Measurements from ENCODE around the gene CRIP2.

DNA sequence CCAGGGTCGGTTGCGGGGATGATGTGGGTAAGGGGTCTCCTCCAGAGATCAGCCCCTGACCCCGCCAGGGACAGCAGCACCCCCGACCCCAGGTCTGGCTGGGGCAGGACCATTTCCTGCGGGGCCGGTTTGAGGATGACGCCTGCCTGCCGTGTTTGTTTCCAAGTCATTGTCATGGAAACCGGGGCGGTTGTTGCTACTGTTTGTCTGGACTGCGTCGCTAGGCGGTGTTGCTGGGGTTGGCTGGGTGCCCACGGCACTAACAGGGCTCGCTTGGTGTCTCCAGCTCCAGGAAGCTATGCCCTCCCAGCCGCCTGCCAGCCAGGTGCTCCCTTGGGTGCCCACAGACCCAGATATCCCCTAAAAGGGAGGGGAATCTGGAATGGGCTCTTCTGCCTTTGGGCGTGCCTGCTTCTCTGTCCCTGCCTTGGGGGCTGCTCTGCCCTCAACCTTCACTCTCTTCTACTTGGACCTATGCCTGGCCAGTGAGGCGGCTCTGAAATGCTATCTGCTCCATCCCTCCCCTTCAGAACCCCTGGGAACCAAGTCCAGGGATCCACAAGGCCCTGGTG, 7.4 kb downstream of the CRIP2 start:
- TF ChIP-seq, protein P1, sequence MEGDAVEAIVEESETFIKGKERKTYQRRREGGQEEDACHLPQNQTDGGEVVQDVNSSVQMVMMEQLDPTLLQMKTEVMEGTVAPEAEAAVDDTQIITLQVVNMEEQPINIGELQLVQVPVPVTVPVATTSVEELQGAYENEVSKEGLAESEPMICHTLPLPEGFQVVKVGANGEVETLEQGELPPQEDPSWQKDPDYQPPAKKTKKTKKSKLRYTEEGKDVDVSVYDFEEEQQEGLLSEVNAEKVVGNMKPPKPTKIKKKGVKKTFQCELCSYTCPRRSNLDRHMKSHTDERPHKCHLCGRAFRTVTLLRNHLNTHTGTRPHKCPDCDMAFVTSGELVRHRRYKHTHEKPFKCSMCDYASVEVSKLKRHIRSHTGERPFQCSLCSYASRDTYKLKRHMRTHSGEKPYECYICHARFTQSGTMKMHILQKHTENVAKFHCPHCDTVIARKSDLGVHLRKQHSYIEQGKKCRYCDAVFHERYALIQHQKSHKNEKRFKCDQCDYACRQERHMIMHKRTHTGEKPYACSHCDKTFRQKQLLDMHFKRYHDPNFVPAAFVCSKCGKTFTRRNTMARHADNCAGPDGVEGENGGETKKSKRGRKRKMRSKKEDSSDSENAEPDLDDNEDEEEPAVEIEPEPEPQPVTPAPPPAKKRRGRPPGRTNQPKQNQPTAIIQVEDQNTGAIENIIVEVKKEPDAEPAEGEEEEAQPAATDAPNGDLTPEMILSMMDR (IDR thresholded peaks at IDR 0.05; ENCODE audit: poor library complexity, severe bottlenecking) = peak; percentile 35
- TF ChIP-seq POLR2AphosphoS5 (IDR thresholded peaks at IDR 0.05) (peak; percentile 51), EZH2 (IDR thresholded peaks at IDR 0.05; ENCODE audit: borderline replicate concordance, insufficient read depth, low read length, poor library complexity, severe bottlenecking) (no peak), EP300 (conservative IDR thresholded peaks at IDR 0.05; ENCODE audit: poor library complexity, severe bottlenecking) (peak; percentile 77), TAF1 (IDR thresholded peaks at IDR 0.05; ENCODE audit: low read depth) (no peak), RAD21 (conservative IDR thresholded peaks at IDR 0.05) (no peak), MXI1 (conservative IDR thresholded peaks at IDR 0.05; ENCODE audit: poor library complexity, severe bottlenecking) (no peak), REST (IDR thresholded peaks at IDR 0.05; ENCODE audit: borderline replicate concordance) (no peak)

All from neural cell (in vitro differentiated cells).